ENCODE data around the gene PHLPP2.

GRCh38 chr16:71746442-71747046 lies 22.0 kb upstream of the PHLPP2 start:
- TF ChIP-seq CTCF (IDR thresholded peaks at IDR 0.05) (peak; percentile 66 to 71 (median 68)), POLR2AphosphoS5 (IDR thresholded peaks at IDR 0.05) (no peak), POLR2A (IDR thresholded peaks at IDR 0.05) (no peak)

All from gastroesophageal sphincter (tissue), 3 donors.